Measurements from ENCODE around the gene ADGRB2. TPM values are rescaled to one million over a fixed set of nuclear protein-coding genes. Genes with fewer than 3 reads are reported as not detected.

ADGRB2 gene
- total RNA-seq, 2 donors from 2014 or later: 3.0 to 10.2 TPM

DNA sequence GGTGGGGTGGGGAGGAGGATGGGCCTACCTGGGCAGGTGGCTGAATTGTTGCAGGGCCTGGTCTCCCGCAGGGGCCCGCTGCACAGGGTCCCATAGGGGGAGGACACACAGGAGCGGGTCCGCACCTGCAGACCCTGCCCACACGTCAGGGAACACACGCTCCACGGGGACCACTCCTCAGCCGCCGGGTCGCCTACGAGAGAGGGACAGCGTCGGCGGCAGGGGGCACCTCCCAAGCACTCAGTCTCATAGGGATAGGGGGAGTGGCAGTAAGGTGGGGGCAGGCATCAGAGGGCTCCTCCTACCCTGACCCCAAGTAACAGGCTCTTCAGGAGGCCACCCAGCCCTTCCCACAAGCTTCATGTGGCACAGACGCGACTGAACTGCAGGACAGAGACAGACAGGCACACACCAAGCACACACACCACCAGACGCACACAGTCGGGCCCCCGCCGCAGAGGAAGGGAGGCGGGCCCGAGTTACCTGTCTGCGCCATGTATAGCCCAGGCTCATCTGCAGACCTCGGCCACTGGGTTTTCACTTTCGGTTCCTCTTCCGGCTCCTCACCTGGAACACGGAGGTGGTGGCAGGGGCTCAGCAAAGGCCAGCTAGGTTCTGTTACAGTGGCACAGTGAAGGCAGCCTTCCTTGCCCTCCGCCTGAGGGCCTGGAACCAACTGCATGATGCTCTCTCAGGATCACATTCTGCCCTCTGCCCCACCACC is 19.8 kb downstream of the ADGRB2 start:
- TF ChIP-seq POLR2AphosphoS5 (IDR thresholded peaks at IDR 0.05): no peak
- no peak for TF ChIP-seq CTCF (IDR thresholded peaks at IDR 0.05)
- no peak for TF ChIP-seq POLR2A (IDR thresholded peaks at IDR 0.05)
- Histone ChIP-seq H3K4me1 (replicated peaks) (no peaks in the 10 kb centered on the region), H3K9me3 (no peaks in the 10 kb centered on the region), H3K36me3 (no peaks in the 10 kb centered on the region), H3K4me3 (no peak overlapping the region), H3K27me3 (replicated peaks; ENCODE audit: insufficient read depth) (no peaks in the 10 kb centered on the region), H3K27ac (no peak overlapping the region)
- no peak for DNase-seq (ENCODE audit: low spot score)
- WGBS: 87% methylated on average over 28 of the region's 28 CpGs
- intact Hi-C loops (cut with DNase I): no loop called here

DNA sequence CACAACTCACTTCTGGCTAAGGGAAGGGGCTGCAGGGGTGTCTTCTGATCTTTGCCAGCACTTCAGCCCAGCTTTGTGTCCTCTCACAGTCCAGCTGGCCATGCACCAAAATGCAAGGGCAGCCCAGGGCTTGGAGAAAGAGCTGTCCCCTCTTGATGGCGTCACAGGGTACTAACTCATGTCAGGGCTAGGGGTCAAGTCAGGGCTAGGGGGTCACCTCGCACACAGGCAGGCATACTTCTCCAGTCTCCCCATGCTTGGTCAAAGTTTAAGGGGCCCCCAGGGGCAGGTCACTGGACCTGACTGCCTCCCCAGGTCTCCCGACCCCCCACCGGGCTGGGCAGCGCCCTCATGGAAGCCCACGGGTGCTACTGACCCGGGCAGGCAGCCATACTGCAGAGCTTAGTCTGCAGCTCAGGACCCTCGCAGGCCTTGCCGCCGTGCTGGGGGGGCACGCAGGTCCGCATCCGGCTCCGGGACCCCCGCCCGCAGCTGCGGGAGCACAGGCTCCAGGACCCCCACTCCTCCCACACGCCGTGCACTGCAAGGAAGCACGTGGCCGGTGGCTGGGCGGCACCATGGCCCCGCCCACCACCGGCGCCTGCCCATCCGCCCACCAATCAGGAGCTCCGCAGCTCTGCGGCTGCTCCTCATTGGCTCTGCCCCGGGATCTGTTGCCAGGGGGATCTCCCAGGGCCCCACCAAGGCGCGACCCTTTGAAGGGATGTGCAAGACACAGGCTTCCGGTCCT is 21.5 kb downstream of the ADGRB2 start:
- Histone ChIP-seq H3K4me3 (no peak overlapping the region), H3K27ac (no peak overlapping the region), H3K27me3 (replicated peaks; ENCODE audit: insufficient read depth) (no peaks in the 10 kb centered on the region), H3K36me3 (no peaks in the 10 kb centered on the region), H3K9me3 (no peaks in the 10 kb centered on the region), H3K4me1 (replicated peaks) (no peaks in the 10 kb centered on the region)
- DNase-seq (ENCODE audit: low spot score): no peak
- 83% methylated on average over 10 of the region's 32 CpGs for WGBS
- intact Hi-C loops (cut with DNase I): no loop called here
- no peak for TF ChIP-seq POLR2A (IDR thresholded peaks at IDR 0.05)
- TF ChIP-seq CTCF (IDR thresholded peaks at IDR 0.05): no peak
- TF ChIP-seq POLR2AphosphoS5 (IDR thresholded peaks at IDR 0.05): no peak

- WGBS: 64% methylated on average over 12 of the region's 12 CpGs
- Histone ChIP-seq H3K27me3 (replicated peaks; ENCODE audit: insufficient read depth) (no peaks in the 10 kb centered on the region), H3K9me3 (no peaks in the 10 kb centered on the region), H3K27ac (no peak overlapping the region), H3K4me3 (no peak overlapping the region), H3K4me1 (replicated peaks) (no peaks in the 10 kb centered on the region), H3K36me3 (no peaks in the 10 kb centered on the region)
- DNase-seq (ENCODE audit: low spot score): no peak
- TF ChIP-seq CTCF (IDR thresholded peaks at IDR 0.05): no peak
- TF ChIP-seq POLR2A (IDR thresholded peaks at IDR 0.05): no peak
- TF ChIP-seq POLR2AphosphoS5 (IDR thresholded peaks at IDR 0.05): no peak
- intact Hi-C loops (cut with DNase I): no loop called here
Observed at GRCh38 chr1:31739346-31739745, 24.8 kb downstream of the ADGRB2 start.

DNA sequence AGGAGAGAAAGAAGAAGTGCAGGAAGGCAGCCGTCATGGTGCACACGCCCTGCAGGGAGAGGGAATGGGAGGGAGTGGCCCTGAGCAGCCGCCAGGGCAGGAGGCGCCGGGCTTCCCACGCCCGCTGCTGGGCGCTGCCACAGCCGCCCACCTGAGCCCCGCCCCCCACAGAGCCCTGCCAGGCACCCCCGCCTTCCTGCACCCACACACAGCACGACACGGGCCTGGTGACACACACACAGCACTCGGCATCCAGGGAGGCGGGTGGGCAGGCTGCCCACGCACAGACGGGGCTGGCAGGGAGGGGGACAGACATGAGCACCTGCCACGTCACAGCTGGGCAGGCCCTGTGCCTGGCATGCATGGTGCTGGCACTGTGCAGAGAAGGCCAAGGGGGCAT is 27.5 kb downstream of the ADGRB2 start:
- intact Hi-C loops (cut with DNase I): no loop called here
- 63% methylated on average over 11 of the region's 18 CpGs for WGBS
- H3K4me3 ChIP-seq: no peak overlapping the region
- no peaks in the 10 kb centered on the region for H3K9me3 ChIP-seq
- H3K36me3 ChIP-seq: no peaks in the 10 kb centered on the region
- no peak overlapping the region for H3K27ac ChIP-seq
- peak; percentile 53 for DNase-seq (ENCODE audit: low spot score)
- TF ChIP-seq POLR2A (IDR thresholded peaks at IDR 0.05) (no peak), POLR2AphosphoS5 (IDR thresholded peaks at IDR 0.05) (peak; percentile 6), CTCF (IDR thresholded peaks at IDR 0.05) (peak in 1 of 4 experiments; percentile 26)
- no peaks in the 10 kb centered on the region for H3K4me1 ChIP-seq (replicated peaks)
- H3K27me3 ChIP-seq (replicated peaks; ENCODE audit: insufficient read depth): no peaks in the 10 kb centered on the region
